ENCODE measurements around the gene PLXNA4.

GRCh38 chr7:132367795-132368194, 208.5 kb downstream of the PLXNA4 start:
- TF ChIP-seq ETS1 (IDR thresholded peaks at IDR 0.05) (no peak), CTCF (conservative IDR thresholded peaks at IDR 0.05; ENCODE audit: low read depth in 2 of 2) (no peak), POLR2AphosphoS5 (IDR thresholded peaks at IDR 0.05; ENCODE audit: low read depth) (no peak), EZH2 (IDR thresholded peaks at IDR 0.05; ENCODE audit: low read depth, unreplicated experiment) (no peak), REST (IDR thresholded peaks at IDR 0.05; ENCODE audit: unreplicated experiment) (no peak), ZNF462 (CRISPR knock-in tag; IDR thresholded peaks at IDR 0.05) (no peak), CREB1 (CRISPR knock-in tag; IDR thresholded peaks at IDR 0.05; ENCODE audit: low read depth) (no peak), STAT1 (IDR thresholded peaks at IDR 0.05; ENCODE audit: unreplicated experiment) (no peak), EZH2phosphoT487 (IDR thresholded peaks at IDR 0.05; ENCODE audit: unreplicated experiment) (no peak), NANOG (IDR thresholded peaks at IDR 0.05; ENCODE audit: borderline replicate concordance) (no peak), JUNB (IDR thresholded peaks at IDR 0.05; ENCODE audit: unreplicated experiment) (no peak)

Data from GM23338 (cell line).